Measurements from ENCODE around the gene DOCK6. TPM values are rescaled to one million over a fixed set of nuclear protein-coding genes. Genes with fewer than 3 reads are reported as not detected.

The DOCK6 gene
- total and polyA plus RNA-seq, 2 experiments from 2014 or later: 17.4 to 36.8 TPM

DNA sequence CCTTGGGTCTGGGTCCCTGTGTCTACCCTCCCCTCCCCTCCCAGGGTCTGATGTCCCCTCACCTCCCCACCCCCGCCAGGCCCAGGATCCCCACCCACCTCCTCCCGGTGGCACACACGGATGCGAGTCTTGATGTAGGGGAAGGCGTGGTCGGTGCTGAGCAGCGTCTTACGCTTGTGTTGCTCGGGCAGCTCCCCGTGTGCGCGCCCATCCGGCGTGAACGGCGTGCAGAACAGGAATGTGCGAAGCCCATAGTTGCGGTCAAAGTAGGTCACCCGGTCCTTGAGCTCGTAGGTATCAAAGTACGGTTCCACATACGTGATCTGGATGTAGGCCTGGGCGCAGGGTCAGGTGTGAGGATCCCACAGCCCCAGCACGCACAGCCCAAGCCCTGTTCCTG, 60.5 kb downstream of the DOCK6 start:
- Histone ChIP-seq H3K9me2 (replicated peaks; ENCODE audit: insufficient read depth) (no peaks in the 10 kb centered on the region), H3K4me2 (no peak overlapping the region), H3K36me3 (replicated peaks; ENCODE audit: insufficient read depth, low read depth) (no peaks in the 10 kb centered on the region), H3K27ac (no peak overlapping the region), H2AFZ (no peak overlapping the region), H3K4me1 (ENCODE audit: insufficient read depth) (peaks cover 18% of the 10 kb centered on the region), H3K9me3 (ENCODE audit: low read depth) (no peaks in the 10 kb centered on the region), H3K4me3 (no peak overlapping the region), H3K79me2 (peaks cover 5% of the 10 kb centered on the region), H3K27me3 (no peaks in the 10 kb centered on the region), H4K20me1 (ENCODE audit: insufficient read depth, poor library complexity, severe bottlenecking) (no peaks in the 10 kb centered on the region)
- no peak for DNase-seq (ENCODE audit: low spot score)
- TF ChIP-seq, protein P1, sequence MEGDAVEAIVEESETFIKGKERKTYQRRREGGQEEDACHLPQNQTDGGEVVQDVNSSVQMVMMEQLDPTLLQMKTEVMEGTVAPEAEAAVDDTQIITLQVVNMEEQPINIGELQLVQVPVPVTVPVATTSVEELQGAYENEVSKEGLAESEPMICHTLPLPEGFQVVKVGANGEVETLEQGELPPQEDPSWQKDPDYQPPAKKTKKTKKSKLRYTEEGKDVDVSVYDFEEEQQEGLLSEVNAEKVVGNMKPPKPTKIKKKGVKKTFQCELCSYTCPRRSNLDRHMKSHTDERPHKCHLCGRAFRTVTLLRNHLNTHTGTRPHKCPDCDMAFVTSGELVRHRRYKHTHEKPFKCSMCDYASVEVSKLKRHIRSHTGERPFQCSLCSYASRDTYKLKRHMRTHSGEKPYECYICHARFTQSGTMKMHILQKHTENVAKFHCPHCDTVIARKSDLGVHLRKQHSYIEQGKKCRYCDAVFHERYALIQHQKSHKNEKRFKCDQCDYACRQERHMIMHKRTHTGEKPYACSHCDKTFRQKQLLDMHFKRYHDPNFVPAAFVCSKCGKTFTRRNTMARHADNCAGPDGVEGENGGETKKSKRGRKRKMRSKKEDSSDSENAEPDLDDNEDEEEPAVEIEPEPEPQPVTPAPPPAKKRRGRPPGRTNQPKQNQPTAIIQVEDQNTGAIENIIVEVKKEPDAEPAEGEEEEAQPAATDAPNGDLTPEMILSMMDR (IDR thresholded peaks at IDR 0.05; ENCODE audit: poor library complexity): no peak
- TF ChIP-seq EZH2 (IDR thresholded peaks at IDR 0.05; ENCODE audit: borderline replicate concordance) (no peak), EZH2phosphoT487 (IDR thresholded peaks at IDR 0.05; ENCODE audit: low read depth, severe bottlenecking, unreplicated experiment) (no peak)
- WGBS (ENCODE audit: low lambda C conversion rate, missing lambda C conversion rate): 94% methylated on average over 24 of the region's 24 CpGs

- WGBS (ENCODE audit: low lambda C conversion rate, missing lambda C conversion rate): 93% methylated on average over 9 of the region's 9 CpGs
- H3K27ac ChIP-seq: no peak overlapping the region
- H3K4me1 ChIP-seq (ENCODE audit: insufficient read depth): peaks cover 18% of the 10 kb centered on the region
- no peak for DNase-seq (ENCODE audit: low spot score)
- no peaks in the 10 kb centered on the region for H3K9me2 ChIP-seq (replicated peaks; ENCODE audit: insufficient read depth)
- H3K4me2 ChIP-seq: no peak overlapping the region
- H3K27me3 ChIP-seq: no peaks in the 10 kb centered on the region
- H3K9me3 ChIP-seq (ENCODE audit: low read depth): no peaks in the 10 kb centered on the region
- H3K36me3 ChIP-seq (replicated peaks; ENCODE audit: insufficient read depth, low read depth): no peaks in the 10 kb centered on the region
- H3K4me3 ChIP-seq: no peak overlapping the region
- no peaks in the 10 kb centered on the region for H4K20me1 ChIP-seq (ENCODE audit: insufficient read depth, poor library complexity, severe bottlenecking)
- peaks cover 13% of the 10 kb centered on the region for H3K79me2 ChIP-seq
- H2AFZ ChIP-seq: no peak overlapping the region
- no peak for TF ChIP-seq EZH2 (IDR thresholded peaks at IDR 0.05; ENCODE audit: borderline replicate concordance)
- TF ChIP-seq, protein P1 (IDR thresholded peaks at IDR 0.05; ENCODE audit: poor library complexity): no peak
- no peak for TF ChIP-seq EZH2phosphoT487 (IDR thresholded peaks at IDR 0.05; ENCODE audit: low read depth, severe bottlenecking, unreplicated experiment)
These were observed 61.4 kb downstream of the DOCK6 start for GRCh38 chr19:11200931-11201330.

DNA sequence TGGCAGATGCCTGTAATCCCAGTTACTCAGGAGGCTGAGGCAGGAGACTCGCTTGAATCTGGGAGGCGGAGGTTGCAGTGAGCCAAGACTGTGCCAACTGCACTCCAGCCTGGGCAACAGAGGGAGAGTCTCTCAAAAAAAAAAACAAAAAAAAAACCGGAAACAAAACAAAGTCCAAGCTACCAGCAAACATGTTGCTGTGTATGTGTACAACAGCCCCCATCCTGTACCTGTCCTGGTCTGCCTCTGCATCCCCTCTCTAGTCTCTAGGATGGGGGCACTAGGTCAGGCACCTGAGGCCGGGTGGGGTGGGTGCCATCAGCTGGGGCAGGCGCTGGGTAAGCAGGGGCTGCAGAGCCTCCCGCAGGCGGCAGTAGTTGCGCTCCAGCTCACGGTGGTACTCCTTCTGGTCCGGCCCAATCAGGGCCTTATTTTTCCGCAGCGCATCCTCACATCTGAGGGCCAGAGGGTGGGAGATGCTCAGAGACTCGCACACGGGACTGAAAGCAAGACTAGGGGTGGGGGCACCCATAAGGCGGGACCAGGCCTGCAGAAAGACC, 62.2 kb downstream of the DOCK6 start:
- Histone ChIP-seq H3K36me3 (replicated peaks; ENCODE audit: insufficient read depth, low read depth) (no peaks in the 10 kb centered on the region), H3K9me3 (ENCODE audit: low read depth) (no peaks in the 10 kb centered on the region), H3K79me2 (peaks cover 22% of the 10 kb centered on the region), H3K4me3 (no peak overlapping the region), H3K9me2 (replicated peaks; ENCODE audit: insufficient read depth) (no peaks in the 10 kb centered on the region), H2AFZ (no peak overlapping the region), H3K4me2 (no peak overlapping the region), H3K27ac (no peak overlapping the region), H3K27me3 (no peaks in the 10 kb centered on the region), H4K20me1 (ENCODE audit: insufficient read depth, poor library complexity, severe bottlenecking) (no peaks in the 10 kb centered on the region), H3K4me1 (ENCODE audit: insufficient read depth) (peaks cover 24% of the 10 kb centered on the region)
- TF ChIP-seq EZH2phosphoT487 (IDR thresholded peaks at IDR 0.05; ENCODE audit: low read depth, severe bottlenecking, unreplicated experiment) (no peak), EZH2 (IDR thresholded peaks at IDR 0.05; ENCODE audit: borderline replicate concordance) (no peak)
- TF ChIP-seq, protein P1 (IDR thresholded peaks at IDR 0.05; ENCODE audit: poor library complexity): no peak
- DNase-seq (ENCODE audit: low spot score): no peak
- WGBS (ENCODE audit: low lambda C conversion rate, missing lambda C conversion rate): 95% methylated on average over 13 of the region's 15 CpGs

All from hepatocyte (in vitro differentiated cells).